Gastrocnemius medialis (tissue), 4 donors: ENCODE data around the gene MTHFD2.

Experiments used
- CTCF ChIP-seq, 5 experiments: fragments of 450-650 bp in 3 of 5; fragments of 200-600 bp in 2 of 5; sonication (generic) in 2 of 5; IDR thresholded peaks in 4 of 5; conservative IDR thresholded peaks in 1 of 5; 1 replicate in 4 of 5; 2 replicates in 1 of 5; pipeline ENCODE4 v1.5.1; 2016 to 2019; ENCODE audit warnings: antibody characterized with exemption in 5 of 5, mild to moderate bottlenecking in 3 of 5, moderate library complexity in 3 of 5
- POLR2A ChIP-seq, 2 donors: fragments of 450-650 bp; IDR thresholded peaks; one replicate each; pipeline ENCODE4 v1.6.1; 2017; ENCODE audit warnings: antibody characterized with exemption in 2 of 2, mild to moderate bottlenecking in 2 of 2, moderate library complexity in 2 of 2

DNA sequence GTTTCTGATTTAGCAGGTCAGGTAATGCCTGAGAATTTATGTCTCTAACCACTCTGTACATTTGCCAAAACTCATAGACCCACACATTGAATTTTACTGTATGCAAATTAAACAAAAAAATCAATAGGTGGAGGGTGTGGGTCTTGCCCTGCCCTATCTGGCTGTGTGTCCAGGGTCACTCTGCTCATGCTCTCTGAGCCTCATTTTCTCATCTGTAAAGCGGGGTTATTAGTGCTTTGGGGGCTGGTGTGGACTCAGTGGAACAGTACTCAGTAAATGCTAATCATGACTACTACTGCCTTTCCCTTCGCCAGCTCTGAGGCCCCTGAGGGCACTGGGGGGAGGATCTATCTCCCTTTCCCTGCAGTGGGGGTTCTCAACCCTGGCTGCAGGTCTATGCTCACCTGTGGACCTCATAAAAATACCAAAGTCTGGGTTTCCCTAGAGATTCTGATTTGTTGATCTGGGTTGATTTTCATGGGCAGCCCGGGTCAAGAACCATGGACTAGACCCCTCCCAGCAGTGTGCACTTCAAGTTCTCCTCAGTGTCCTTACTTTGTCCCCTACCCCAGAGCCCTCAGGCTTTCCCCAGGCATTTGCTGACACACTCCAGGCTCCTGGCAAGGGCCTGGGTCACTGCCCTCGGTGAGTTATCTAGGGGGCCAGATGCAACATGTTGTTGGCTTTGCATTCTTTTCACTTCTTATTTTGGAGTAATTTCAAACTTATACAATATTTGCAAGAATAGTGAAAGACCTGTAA, 27.5 kb downstream of the MTHFD2 start:
- TF ChIP-seq CTCF (IDR thresholded peaks at IDR 0.05 in 4 of 5, conservative IDR thresholded peaks at IDR 0.05 in 1 of 5) (no peak), POLR2A (IDR thresholded peaks at IDR 0.05) (no peak)
